GM18861 (cell line): Measurements from ENCODE around the gene FLT3.
"Not testable (repeated sequence)": the region's sequence is repeated elsewhere in the genome, so short reads cannot be mapped to it uniquely, and the experiment has no call there.

Experiments
- ATAC-seq: cut with Tn5 transposase; IDR thresholded peaks from one replicate; pipeline ENCODE4 v1.9.1; 2021; ENCODE audit not compliant: unreplicated experiment

The FLT3 gene

DNA sequence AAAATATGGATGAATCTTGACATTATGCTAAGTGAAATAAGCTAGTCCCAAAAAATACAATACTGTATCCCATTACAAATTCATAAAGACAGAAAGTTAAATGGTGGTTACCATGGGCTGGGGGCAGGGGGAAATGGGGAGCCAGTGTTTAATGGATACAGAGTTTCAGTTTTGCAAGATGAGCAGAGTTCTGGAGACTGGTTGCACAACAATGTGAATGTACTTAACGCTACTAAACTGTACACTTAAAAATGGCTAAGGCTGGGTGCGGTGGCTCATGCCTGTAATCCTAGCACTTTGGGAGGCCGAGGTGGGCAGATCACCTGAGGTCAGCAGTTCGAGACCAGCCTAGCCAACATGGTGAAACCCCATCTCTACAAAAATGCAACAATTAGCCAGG lies 1.5 kb upstream of the FLT3 start:
- ATAC-seq: not testable (repeated sequence)

DNA sequence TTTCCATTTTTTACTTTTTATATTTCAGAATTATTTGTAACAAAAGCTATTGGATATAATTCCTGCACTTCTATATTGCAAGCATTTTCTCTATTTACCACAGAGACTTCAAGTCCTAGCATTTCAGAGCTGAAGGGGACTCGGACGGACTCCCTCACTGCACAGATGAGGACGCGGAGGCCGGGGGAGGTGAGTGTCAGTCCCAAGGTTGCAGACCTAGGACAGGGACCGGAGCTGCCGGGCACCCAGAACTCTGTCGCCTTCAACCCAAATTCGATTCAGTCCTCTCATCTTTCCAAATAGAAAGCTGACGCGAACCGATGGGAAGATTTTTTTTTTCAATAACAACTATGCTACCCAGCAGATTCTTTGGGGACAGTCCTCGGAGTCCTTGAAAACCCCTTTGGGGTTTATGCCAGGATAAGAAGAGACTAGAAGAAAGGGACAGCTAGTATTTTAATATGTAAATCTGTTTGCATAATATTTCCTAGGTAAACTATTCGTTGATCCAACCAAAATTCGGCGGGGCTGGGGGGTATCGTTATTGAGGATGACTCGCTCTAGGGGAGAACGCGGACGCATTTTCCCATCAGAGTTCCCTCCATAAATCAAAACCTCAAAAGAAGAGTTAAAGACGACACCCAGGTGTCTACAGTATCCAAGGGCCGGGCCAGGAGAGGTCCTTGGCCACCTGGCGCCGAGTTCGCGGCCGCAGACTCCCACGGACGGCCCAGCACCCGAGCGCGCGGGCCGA lies 803 bp downstream of the FLT3 start:
- no peak for ATAC-seq

DNA sequence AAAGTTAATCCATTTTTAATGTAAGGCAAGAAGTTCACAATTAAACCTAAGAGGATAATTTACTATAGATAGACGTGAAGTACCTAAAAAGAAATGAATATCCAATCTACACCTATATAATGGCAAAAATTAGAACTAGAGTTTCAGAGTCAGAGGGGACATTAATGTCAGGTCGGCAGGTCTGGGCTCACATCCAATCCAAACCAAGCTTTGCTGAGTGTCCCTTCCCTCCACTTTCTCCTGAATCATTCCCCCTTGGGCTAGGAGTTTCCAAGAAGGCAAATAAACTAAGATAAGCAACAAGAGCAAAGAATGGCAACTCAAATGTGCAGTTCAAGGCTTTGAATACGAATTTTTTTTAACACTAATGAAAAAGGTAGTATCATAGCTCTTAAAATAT lies 2.9 kb downstream of the FLT3 start:
- ATAC-seq: no peak

DNA sequence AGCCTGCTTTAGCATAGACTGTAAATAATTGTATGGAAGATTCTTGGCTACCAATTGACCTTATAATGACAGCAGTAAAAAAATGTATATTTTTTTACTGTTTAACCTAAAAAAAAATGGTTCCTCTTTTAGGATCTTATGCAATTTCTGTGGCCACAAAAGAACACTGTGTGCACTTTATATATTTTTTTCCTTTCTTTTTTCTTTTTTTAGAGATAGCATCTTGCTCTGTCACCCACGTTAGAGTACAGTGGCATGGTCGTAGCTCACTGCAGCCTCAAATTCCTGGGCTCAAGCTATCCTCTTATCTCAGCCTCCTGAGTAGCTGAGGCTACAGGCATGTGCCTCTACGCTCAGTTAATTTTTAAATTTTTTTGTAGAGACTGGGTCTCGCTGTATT lies 6.1 kb downstream of the FLT3 start:
- no peak for ATAC-seq

DNA sequence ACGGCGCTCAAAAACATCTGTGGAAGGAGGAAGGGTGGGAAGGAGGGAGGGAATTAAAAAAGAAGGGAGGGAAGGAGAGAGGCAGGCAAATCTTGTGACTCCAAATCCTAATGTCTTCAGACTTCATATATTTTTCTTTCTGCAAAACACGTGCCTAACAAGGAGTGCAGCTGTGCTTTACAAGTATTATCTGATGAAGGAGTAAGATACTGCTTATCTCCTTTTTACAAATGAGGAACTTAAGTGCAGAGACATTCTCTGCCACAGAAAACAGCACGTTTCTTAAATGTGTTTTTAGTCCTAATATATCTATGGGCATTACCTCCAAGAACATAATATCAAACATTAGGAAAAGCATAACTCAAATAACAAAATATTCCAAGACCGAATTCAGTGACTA lies 6.5 kb downstream of the FLT3 start:
- no peak for ATAC-seq

DNA sequence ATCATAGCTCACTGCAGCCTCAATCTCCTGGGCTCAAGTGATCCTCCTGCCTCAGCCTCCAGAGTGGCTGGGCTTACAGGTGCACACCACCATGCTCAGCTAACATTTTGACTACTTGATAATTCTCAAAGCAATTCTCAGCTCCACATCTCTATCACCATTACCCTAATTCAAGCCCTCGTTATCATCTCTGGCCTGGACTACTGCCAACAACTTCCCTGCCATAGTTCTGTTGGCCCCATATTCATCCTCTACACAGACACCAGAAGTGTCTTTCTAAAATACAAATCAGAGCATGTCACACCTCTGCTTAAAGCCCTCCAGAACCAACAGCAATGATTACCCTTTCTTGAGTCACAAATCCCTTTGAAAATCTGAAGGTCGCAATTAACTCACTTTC lies 7.9 kb downstream of the FLT3 start:
- ATAC-seq: no peak

DNA sequence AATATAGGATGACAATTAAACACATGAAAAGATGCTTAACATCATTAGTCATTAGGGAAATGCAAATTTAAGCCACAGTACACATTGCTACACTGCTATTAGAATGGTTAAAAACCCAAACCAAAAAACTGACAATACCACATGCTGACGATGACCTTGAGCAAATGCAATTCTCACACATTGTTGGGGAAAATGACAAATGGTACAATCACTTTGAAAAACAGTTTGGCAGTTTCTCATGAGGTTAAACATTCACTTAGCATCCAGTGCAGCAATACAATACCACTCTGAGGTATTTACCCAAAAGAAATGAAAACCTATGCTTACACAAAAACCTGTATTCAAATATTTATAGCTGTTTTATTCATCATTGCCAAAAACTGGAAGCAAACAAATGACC lies 11.3 kb downstream of the FLT3 start:
- no peak for ATAC-seq

DNA sequence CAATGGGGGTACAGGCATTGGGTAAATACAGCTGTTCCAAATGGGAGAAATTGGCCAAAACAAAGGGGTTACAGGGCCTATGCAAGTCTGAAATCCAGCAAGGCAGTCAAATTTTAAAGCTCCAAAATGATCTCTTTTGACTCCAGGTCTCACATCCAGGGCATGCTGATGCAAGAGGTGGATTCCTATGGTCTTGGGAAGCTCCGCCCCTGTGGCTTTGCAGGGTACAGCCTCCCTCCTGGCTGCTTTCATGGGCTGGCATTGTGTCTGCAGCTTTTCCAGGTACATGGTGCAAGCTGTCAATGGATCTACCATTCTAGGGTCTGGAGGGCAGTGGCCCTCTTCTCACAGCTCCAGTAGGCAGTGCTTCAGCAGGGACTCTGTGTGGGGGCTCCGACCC lies 22.6 kb downstream of the FLT3 start:
- ATAC-seq: not testable (repeated sequence)

DNA sequence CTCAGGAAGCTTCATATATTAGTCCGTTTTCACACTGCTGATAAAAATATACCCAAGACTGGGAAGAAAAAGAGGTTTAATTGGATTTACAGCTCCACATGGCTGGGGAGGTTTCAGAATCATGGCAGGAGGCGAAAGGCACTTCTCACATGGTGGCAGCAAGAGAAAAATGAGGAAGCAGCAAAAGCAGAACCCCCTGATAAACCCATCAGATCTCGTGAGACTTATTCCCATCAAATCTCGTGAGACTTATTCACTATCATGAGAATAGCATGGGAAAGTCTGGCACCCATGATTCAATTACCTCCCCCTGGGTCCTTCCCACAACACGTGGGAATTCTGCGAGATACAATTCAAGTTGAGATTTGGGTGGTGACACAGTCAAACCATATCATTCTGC lies 23.1 kb downstream of the FLT3 start:
- no peak for ATAC-seq

DNA sequence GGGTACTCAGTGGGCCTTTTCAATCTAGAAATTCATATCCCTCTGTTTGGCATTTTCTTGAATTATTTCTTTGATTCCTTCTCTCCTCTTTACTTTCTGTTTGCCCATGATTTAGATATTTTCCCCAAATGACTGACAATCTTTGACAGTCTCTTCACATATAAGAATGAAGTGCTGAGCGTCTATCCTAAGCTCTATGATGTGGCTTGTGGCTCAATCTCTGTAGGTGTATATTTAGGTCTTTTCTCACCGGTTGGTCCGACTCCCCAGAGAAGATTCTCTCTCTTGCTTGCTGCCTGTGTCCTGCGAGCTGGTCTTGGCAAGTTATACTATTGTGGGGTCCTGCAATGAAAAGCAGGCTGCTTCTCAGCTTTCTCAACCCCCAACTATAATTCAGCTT lies 29.0 kb downstream of the FLT3 start:
- no peak for ATAC-seq

DNA sequence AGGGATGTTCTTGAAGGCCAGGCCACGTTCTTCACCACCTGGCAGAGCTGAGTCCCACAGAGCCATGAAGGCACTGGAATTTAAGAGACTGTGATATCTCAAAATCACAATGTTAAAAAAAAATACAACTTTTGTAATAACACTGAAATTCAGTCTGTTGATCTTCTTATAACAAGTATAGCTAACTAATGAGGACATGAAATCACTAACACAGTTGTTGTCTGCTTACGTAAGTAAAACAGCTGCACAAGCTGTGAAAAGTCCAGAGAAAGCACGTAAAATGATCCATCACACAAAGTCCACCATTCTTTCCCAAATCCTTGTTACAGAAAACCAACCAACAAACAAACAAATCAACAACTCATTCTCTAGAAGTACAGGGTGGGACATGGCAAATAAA lies 32.9 kb downstream of the FLT3 start:
- no peak for ATAC-seq

DNA sequence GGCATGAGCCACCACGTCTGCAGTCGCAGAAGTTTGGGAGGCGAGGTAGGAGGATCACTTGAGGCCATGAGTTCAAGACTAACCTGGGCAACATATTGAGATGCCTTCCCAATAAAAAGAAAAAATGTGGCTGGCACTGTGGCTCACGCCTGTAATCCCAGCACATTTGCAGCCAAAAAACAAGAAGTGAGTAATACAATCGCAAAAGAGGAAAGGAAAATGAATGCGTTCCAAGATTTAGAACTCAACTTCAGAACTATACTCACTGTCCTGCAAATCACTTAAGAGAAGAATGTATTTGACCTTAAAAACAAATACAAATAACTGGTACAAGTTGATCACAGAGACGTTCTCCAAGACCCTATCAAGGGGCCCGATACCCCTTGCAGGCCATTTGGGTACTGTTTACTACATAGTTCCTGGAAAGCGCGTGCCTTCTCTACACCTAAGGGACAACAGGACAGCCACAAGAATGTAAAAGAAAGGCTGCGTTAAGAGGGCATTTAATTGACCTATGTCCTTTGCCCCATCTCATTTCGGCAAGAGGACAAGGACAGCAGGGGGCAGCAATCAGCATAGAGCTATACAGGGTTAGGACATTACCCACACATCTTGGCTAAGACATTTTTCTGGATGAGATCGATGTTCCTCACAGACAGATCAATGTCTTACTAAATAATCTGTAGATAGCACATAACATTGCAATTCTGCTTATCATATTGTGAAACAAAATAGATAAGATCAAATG lies 41.3 kb downstream of the FLT3 start:
- no peak for ATAC-seq

DNA sequence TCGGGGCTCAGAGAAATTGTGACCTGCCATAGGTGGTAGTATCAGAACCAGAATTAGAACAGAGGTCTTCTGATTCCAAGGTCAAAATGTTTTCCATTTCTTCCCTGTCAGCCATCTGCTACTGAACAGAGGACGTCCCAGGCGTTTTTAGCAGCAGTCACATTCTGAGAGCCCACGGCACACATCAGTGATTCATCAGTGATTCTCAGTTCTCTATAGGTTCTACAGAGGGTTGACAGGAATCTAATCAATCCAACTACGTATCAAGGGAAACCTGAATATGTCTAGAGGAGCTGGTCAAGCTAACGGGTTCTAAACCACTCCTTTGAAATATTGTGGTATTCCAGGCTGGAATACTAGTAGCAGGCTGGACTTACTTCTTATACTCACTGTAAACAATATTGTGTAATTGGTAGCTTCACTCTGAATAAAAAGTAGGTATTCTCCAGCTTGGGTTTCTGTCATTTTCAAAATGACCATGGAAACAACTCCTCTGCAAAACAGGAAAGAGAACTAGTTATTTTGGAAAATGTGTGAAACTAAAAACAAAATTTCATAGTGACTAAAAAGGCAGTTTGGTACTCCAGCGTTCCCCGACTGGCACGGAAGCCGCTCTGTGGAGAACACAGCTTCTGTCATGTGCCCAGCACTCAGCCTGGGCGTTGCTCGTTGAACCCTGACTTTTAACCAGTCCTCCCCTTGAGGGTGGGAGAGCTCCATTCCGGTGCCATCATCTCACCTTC lies 43.2 kb downstream of the FLT3 start:
- peak; percentile 59 for ATAC-seq

DNA sequence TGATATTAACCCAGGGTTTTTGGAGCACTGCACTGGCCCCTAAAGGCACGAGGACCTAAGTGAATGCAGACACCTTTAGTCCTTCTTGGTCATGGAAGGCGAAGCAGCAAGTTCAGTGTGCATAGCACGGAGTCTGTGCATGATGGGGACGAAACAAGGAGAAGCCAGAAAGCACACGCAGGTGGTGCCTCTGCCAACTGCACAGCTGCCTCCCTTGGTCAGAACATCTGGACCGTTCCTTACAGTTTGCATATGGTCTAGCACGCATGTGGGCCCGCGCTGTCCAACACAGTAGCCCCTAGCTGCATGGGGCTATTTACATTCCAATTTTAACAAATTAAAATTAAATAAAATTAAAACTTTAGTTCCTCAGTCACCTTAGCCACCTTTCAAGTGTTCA lies 44.0 kb downstream of the FLT3 start:
- no peak for ATAC-seq

DNA sequence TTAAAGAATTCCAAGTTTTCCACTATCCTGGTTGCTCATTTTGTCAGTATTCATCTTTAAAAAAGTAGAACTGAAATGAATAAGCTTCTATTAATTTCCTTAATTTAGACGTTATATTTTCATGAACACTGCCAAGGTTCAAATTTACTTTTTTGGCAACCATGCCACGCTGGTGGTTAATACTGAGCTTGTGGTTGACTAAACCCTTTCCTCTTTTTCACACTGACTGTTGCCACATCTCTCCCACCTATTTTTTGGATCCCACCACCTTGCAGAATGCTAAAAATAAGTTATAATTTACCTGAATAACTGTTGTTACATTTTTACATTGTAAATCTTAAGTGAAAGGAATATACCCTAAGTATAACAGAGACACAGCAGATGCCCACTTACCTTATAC lies 45.0 kb downstream of the FLT3 start:
- no peak for ATAC-seq

DNA sequence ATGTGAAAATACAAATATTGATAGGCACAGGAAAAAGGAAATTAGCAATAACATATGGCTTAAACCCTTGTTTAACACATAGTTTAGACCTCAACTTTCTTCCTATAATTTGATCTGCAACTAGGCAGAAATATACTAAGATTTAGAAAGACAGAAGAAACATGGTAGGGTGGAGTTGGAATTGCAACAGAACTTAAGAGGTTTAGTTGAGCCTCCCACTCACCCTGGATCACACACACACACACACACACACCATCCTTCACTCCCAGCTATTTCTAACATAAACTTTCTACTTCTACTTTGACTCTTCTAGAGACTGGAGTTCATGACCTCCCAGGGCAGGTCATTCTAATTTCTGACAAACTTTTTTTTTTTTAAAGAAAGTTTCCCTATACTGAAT lies 47.4 kb downstream of the FLT3 start:
- ATAC-seq: no peak

DNA sequence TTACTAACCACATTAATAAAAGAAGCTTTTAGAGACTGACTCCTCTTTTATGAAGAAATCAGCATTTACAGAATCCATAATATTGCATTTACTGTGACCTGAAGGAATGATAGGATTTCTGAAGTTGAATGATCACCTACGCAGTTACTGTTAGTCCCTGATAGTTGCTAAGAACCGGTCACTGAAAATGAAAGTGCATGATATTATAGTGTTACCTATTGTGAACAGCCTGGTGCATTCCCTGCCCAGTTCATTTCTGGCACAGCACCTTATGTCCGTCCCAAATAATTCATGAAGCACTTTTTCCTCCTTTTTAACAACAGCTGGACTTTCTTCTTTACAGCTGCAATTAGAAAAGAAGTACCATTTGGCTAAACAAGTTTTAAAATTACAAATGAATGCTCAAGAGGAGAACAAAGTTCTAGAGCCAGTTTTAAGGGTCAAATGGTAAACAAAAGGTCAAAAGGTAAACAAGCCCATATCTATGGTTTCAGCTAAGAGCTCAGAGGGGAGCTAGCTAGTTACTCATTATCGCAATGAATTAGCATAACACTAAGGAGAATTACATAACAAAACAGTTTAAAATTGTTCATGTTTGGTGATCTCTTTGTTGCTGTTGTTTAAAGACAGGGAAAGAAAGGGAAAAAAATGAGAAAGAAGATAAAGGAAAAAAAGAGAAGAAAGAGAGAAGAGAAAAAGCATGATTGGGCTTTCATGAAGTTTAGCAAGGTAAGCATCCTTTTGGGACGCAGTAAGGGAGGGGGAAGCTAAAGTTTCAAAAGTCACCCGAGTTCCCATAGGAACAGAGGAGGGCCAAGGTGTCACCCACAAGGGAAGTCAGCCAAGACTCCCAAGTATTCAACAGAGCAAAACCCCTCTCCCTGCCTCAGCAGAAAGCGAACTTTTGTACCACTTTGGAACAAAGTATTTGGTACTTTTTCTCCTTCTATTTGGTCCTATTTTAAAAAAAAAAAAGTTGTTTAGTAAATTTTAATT lies 50.2 kb downstream of the FLT3 start:
- peak; percentile 37 for ATAC-seq

DNA sequence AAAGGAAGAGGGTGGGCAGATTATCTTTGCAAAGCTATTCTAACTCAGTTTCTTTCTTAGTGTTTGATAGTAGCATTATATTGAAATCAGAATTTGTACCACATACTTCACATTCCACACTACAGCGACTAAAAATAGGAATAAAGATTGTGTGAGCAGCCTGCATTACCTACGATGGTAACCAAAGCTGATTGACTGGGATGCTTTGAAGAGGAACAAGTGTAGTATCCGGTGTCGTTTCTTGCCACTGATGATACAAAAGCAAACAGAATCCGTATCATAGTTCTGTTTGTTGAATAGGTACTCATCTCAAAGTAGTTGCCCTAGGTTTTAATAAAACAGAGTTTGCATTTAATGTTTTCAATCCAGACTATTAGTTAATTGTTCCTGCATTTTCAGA lies 51.2 kb downstream of the FLT3 start:
- ATAC-seq: no peak

DNA sequence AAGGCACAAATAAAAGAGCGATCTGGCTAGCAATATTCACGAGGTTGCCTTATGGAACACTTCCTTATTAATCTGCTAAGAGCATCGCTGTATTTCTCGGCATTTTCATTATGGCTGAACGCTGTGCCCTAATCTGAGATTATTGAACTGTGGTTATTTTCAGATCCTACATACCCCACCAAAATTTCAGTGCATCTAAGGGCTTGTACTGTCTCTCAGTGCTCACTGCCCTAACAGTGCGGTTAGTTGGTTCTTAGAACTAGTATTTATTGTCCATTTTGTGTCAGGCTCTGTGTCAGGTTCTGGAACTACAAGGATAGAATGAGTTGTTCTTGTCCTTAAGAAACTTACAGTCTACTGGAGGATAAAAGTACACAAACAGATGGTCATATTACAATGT lies 51.6 kb downstream of the FLT3 start:
- no peak for ATAC-seq

DNA sequence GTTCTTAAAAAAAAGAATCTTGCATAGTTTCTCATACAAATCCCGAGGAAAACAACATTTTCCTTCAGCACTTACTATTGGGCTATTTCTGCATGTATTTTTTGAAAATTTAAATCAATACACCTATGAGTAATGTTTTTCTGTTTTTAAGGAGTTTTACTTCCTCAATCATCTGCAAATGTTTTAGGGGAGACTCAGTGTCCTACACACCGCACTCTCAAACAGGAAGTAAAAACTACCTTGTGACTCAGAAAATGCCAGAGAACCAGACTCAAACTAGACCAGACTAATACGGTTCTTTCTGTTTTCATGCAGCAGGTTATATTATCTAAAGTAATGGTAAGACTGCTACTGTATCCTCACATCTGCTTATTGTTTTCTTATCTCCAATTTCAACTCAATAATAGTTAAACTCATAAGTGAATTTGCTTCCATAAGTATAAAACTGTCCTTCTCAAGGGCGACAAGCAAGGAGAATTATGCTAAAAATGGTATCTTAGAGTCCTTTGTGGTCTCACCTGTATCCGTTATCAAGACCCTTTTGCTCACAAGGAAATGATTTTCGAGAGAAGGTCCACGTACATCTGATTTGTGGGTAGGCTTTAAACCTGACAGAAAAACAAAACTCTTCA lies 52.5 kb downstream of the FLT3 start:
- peak; percentile 80 for ATAC-seq
